Endothelial cell of umbilical vein (primary cell): ENCODE results near the gene SLC27A2. TPM values are rescaled to one million over a fixed set of nuclear protein-coding genes. Genes with fewer than 3 reads are reported as not detected.

Source experiments
- BruUV-seq: library from RNA; stranded (reverse); fragments of 400-500 nt; replicated peaks from 2 replicates; lab custom pipeline; 2021; lab: Mats Ljungman, UMichigan
- CTCF ChIA-PET: fragments of 300-600, 350-600 bp; sonication (Branson Sonifier 250); formaldehyde crosslinking; loops from one replicate; lab custom pipeline; 2021; ENCODE audit warnings: antibody characterized with exemption, inconsistent platforms; lab: Charles Lee
- POLR2A ChIA-PET: fragments of 300-600, 350-600 bp; sonication (Branson Sonifier 250); formaldehyde crosslinking; loops from one replicate; lab custom pipeline; 2021; ENCODE audit warnings: antibody characterized with exemption, inconsistent platforms; lab: Charles Lee
- DNase-seq: peaks from one replicate; pipeline ENCODE4 v3.0.0-alpha.2; 2011; ENCODE audit warnings: low read depth, low spot score
- FAIRE-seq: peaks from 2 replicates; lab custom pipeline; 2011; peaks lifted over from hg19 to GRCh38; lab: Jason Lieb, UNC
- H2AFZ ChIP-seq: 2 replicates; pipeline ENCODE4 v1.6.0; 2012; ENCODE audit warnings: low read depth, low read length, control low read depth, inconsistent platforms
- H3K27ac ChIP-seq: 2 replicates; pipeline ENCODE4 v1.5.1; 2011; ENCODE audit warnings: low read depth, mild to moderate bottlenecking, control low read depth, low read length, moderate library complexity; ENCODE audit not compliant: insufficient read depth
- H3K27me3 ChIP-seq, 2 experiments: 2 replicates each; pipeline versions ENCODE4 v1.6.0 to v1.6.1; 2011; ENCODE audit warnings: low read length in 2 of 2, mixed read lengths in 1 of 2; ENCODE audit not compliant: control insufficient read depth in 2 of 2, insufficient read depth in 2 of 2
- H3K36me3 ChIP-seq, 2 experiments: 2 replicates in 1 of 2; 3 replicates in 1 of 2; pipeline ENCODE4 v1.5.1; 2011; ENCODE audit warnings: low read length in 2 of 2, mild to moderate bottlenecking in 1 of 2, moderate library complexity in 1 of 2; ENCODE audit not compliant: control insufficient read depth in 2 of 2, insufficient read depth in 2 of 2; ENCODE audit errors: extremely low read depth in 1 of 2
- H3K4me1 ChIP-seq: 3 replicates; pipeline ENCODE4 v1.5.1; 2011; ENCODE audit warnings: mild to moderate bottlenecking, low read length; ENCODE audit not compliant: control insufficient read depth, insufficient read depth; ENCODE audit errors: extremely low read depth
- H3K4me2 ChIP-seq: 2 replicates; pipeline ENCODE4 v1.6.1; 2011; ENCODE audit warnings: low read length, control low read depth, mixed read lengths; ENCODE audit not compliant: insufficient read depth
- H3K4me3 ChIP-seq, 3 experiments: fragments of 200-600 bp in 1 of 3; sonication (generic), shearing (Covaris generic) in 1 of 3; replicated peaks in 1 of 3; 2 replicates each; pipeline ENCODE4 v1.5.1; 2011 to 2016; ENCODE audit warnings: control low read depth in 3 of 3, low read length in 3 of 3, mild to moderate bottlenecking in 2 of 3, inconsistent platforms in 1 of 3, low read depth in 1 of 3, moderate library complexity in 1 of 3; ENCODE audit not compliant: insufficient read depth in 1 of 3
- H3K79me2 ChIP-seq: 2 replicates; pipeline ENCODE4 v1.6.0; 2012; ENCODE audit warnings: low read length, inconsistent platforms; ENCODE audit not compliant: control insufficient read depth, insufficient read depth
- H3K9ac ChIP-seq: replicated peaks from 2 replicates; pipeline ENCODE3; 2011; ENCODE audit warnings: low read length, control low read depth; ENCODE audit not compliant: insufficient read depth; ENCODE audit errors: extremely low read depth
- H3K9me1 ChIP-seq: replicated peaks from 3 replicates; pipeline ENCODE4 v1.6.0; 2011; ENCODE audit warnings: mild to moderate bottlenecking, low read length; ENCODE audit not compliant: control insufficient read depth, insufficient read depth; ENCODE audit errors: extremely low read depth
- H3K9me3 ChIP-seq: replicated peaks from 2 replicates; pipeline ENCODE4 v1.5.1; 2012; ENCODE audit warnings: low read length, inconsistent platforms; ENCODE audit not compliant: control insufficient read depth, insufficient read depth
- H4K20me1 ChIP-seq: replicated peaks from 2 replicates; pipeline ENCODE3; 2011; ENCODE audit warnings: mild to moderate bottlenecking, low read length; ENCODE audit not compliant: control insufficient read depth, insufficient read depth; ENCODE audit errors: extremely low read depth
- GATA2 ChIP-seq: IDR thresholded peaks from 2 replicates; pipeline ENCODE4 v1.7.0; 2011; ENCODE audit warnings: low read depth, mild to moderate bottlenecking, moderate library complexity, mixed read lengths, low read length; ENCODE audit not compliant: insufficient read length, insufficient read depth
- JUN ChIP-seq: IDR thresholded peaks from 2 replicates; pipeline ENCODE4 v1.6.1; 2011; ENCODE audit warnings: borderline replicate concordance, low read depth; ENCODE audit not compliant: insufficient read length, insufficient read depth
- MAX ChIP-seq: IDR thresholded peaks from 2 replicates; pipeline ENCODE4 v1.6.1; 2011; ENCODE audit not compliant: insufficient read depth, insufficient read length
- MYC ChIP-seq: IDR thresholded peaks from one replicate; pipeline ENCODE4 v1.6.1; 2011; ENCODE audit warnings: mild to moderate bottlenecking, low read depth, low read length
- POLR2A ChIP-seq: IDR thresholded peaks from 2 replicates; pipeline ENCODE4 v1.6.1; 2012; ENCODE audit warnings: low read depth, mild to moderate bottlenecking, control low read depth, low read length
- dilution Hi-C: fragments of 300-500 bp; cut with MboI; formaldehyde crosslinking; loops from one replicate; pipeline ENCODE4 v1.15.0; 2019; ENCODE audit warnings: low sequenced_read_pairs; ENCODE audit not compliant: extremely low pct_ligation_motif_present
- intact Hi-C: fragments of 100-400 bp; cut with micrococcal nuclease; formaldehyde crosslinking; loops from one replicate; pipeline ENCODE4 v1.10.0; 2022
- polyA plus RNA-seq, 4 experiments: library from polyadenylated mRNA; depleted of rRNA in 3 of 4; stranded (reverse) in 3 of 4; unstranded in 1 of 4; fragments of >200 nt; gene quantifications; 2 replicates each; pipeline versions ENCODE4 v1.2.1 to v1.2.3, GENCODE V29; 2011 to 2012; ENCODE audit warnings: missing spikeins in 1 of 4
- total RNA-seq: library from RNA; stranded (reverse); gene quantifications from 2 replicates; pipeline ENCODE4 v1.2.3, GENCODE V29; 2021

SLC27A2 gene
- total and polyA plus RNA-seq, 2 donors (not counting 3 experiments of a cell fraction or from before 2014, with no cell fraction given) = not detected

DNA sequence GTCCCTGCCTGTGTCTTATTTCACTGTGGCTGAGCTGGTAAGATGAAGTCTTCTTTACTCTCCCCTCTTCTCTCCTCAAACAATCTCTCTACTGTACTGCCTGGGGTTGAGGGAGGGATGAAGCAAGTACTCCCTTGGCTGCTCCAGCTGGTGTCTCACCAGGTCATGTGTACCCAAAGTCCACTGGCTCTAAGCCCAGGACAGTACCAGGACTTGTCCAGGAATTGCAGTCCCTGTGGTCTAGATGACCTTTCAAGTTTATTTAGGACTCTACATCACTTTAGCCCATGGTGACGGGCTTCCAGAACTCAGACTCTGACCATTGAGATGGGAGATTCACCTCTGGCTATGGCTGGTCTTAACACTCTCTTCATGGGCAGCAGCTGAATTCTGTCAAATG, 17.5 kb upstream of the SLC27A2 start:
- H3K4me3 ChIP-seq = no peak overlapping the region
- dilution Hi-C loops (no loop called here), intact Hi-C loops (no loop called here)
- H3K36me3 ChIP-seq = no peaks in the 10 kb centered on the region
- no peak overlapping the region for H3K4me2 ChIP-seq
- peaks cover 10% of the 10 kb centered on the region for H3K4me1 ChIP-seq
- H3K9me3 ChIP-seq = no peaks in the 10 kb centered on the region
- H3K9ac ChIP-seq = no peak overlapping the region
- H3K9me1 ChIP-seq = no peaks in the 10 kb centered on the region
- BruUV-seq = no TSS peak
- no peak overlapping the region for H2AFZ ChIP-seq
- TF ChIP-seq POLR2A = no peak
- no peaks in the 10 kb centered on the region for H3K79me2 ChIP-seq
- DNase-seq (no peak), FAIRE-seq (no peak)
- peaks cover 0 to 3% of the 10 kb centered on the region in 2 experiments for H3K27me3 ChIP-seq
- no peak overlapping the region for H3K27ac ChIP-seq
- POLR2A ChIA-PET = no interaction called here
- CTCF ChIA-PET = no interaction called here
- no peaks in the 10 kb centered on the region for H4K20me1 ChIP-seq

GRCh38 chr15:50166216-50166615, 15.8 kb upstream of the SLC27A2 start:
- peak; percentile 76 for FAIRE-seq
- POLR2A ChIA-PET = no interaction called here
- Histone ChIP-seq H3K27me3 (peaks cover 0 to under 1% of the 10 kb centered on the region in 2 experiments), H3K9me3 (no peaks in the 10 kb centered on the region), H3K36me3 (no peaks in the 10 kb centered on the region), H3K9me1 (no peaks in the 10 kb centered on the region), H4K20me1 (no peaks in the 10 kb centered on the region), H3K4me2 (peak overlapping the region; percentile 22), H3K4me3 (no peak overlapping the region), H3K79me2 (no peaks in the 10 kb centered on the region), H2AFZ (peak overlapping the region; percentile 65), H3K27ac (no peak overlapping the region), H3K4me1 (peaks cover 10% of the 10 kb centered on the region), H3K9ac (no peak overlapping the region)
- intact Hi-C loops = no loop called here
- no TSS peak for BruUV-seq
- TF ChIP-seq MAX (no peak), JUN (no peak), MYC (no peak), GATA2 (peak; percentile 68)
- CTCF ChIA-PET = interaction anchor here (0.8 to 2.0 kb wide), 8 partner anchors 10 to 150 kb away, joined by 3 to 9 read pairs (median 4); no protein-coding TSS in a partner anchor
- dilution Hi-C loops = no loop called here
- peak; percentile 45 for DNase-seq
